ENCODE measurements around the gene GNAO1. TPM values are rescaled to one million over a fixed set of nuclear protein-coding genes. Genes with fewer than 3 reads are reported as not detected.
A peak's percentile ranks its signal among the peaks of the same experiment; 100 is the strongest.

GNAO1 gene
- total and polyA plus RNA-seq, 9 of the 15 experiments (the other 6 are each of a cell fraction or from before 2014, with no cell fraction given), result 0.07 to 0.42 (median 0.08) TPM; not detected in 5

- no peaks in the 10 kb centered on the region for H3K4me1 ChIP-seq (replicated peaks in 1 of 2; ENCODE audit: control insufficient read depth in 2 of 2, insufficient read depth in 2 of 2, low read length in 2 of 2)
- POLR2A ChIA-PET, result interaction anchor here (0.5 to 1.0 kb wide), 2 partner anchors 21 to 742 kb away, joined by 3 read pairs; no protein-coding TSS in a partner anchor
- H3K27ac ChIP-seq (ENCODE audit: extremely low read depth, low read depth, low read length), result no peak overlapping the region
- intact Hi-C loops (cut with micrococcal nuclease), result no loop called here
- H3K27me3 ChIP-seq (ENCODE audit: control insufficient read depth in 2 of 2, insufficient read depth in 2 of 2, low read length in 2 of 2), result peaks cover 0 to 18% of the 10 kb centered on the region in 2 experiments; a peak in 4 of 5 replicates
- 9% methylated on average over 5 of the region's 6 CpGs for WGBS (ENCODE audit: insufficient coverage, low coverage, missing lambda C conversion rate)
- no peak overlapping the region for H3K4me2 ChIP-seq (ENCODE audit: insufficient read depth, low read length)
- peak overlapping the region in 1 of 2 experiments; percentile 20; a peak in 1 of 4 replicates for H3K9ac ChIP-seq (ENCODE audit: insufficient read depth in 1 of 2, low read depth in 2 of 2, low read length in 2 of 2)
- no peaks in the 10 kb centered on the region for H3K9me3 ChIP-seq (replicated peaks; ENCODE audit: control insufficient read depth, insufficient read depth, low read depth, low read length)
- CTCF ChIA-PET (ENCODE audit: low intra/inter-chr PET ratio), result no interaction called here
- H3K79me2 ChIP-seq (ENCODE audit: control insufficient read depth, insufficient read depth, low read length), result no peaks in the 10 kb centered on the region
- no peaks in the 10 kb centered on the region for H3K9me1 ChIP-seq (ENCODE audit: control insufficient read depth, insufficient read depth, low read length)
- ATAC-seq (no peak), FAIRE-seq (no peak), DNase-seq (ENCODE audit: extremely low read depth in 1 of 4, low spot score in 3 of 4) (no peak)
- H3K36me3 ChIP-seq (ENCODE audit: control insufficient read depth, insufficient read depth, low read length), result no peaks in the 10 kb centered on the region
- in situ Hi-C loops (cut with MboI), result no loop called here
- no peak overlapping the region for H3K4me3 ChIP-seq
- H4K20me1 ChIP-seq (replicated peaks; ENCODE audit: control insufficient read depth, insufficient read depth, low read length), result no peaks in the 10 kb centered on the region
- no peak for TF ChIP-seq SOX6 (IDR thresholded peaks at IDR 0.05)
- TF ChIP-seq ZBTB2 (IDR thresholded peaks at IDR 0.05), result no peak
- TF ChIP-seq DNMT1 (IDR thresholded peaks at IDR 0.05), result no peak
- no peak for TF ChIP-seq SAFB2 (IDR thresholded peaks at IDR 0.05; ENCODE audit: borderline replicate concordance, low read depth, low read length, severe bottlenecking)
- no peak for TF ChIP-seq ILF3 (IDR thresholded peaks at IDR 0.05; ENCODE audit: borderline replicate concordance)
- no peak for TF ChIP-seq ZNF133 (CRISPR knock-in tag; IDR thresholded peaks at IDR 0.05)
- TF ChIP-seq CC2D1A (IDR thresholded peaks at IDR 0.05), result no peak
- no peak for TF ChIP-seq HNRNPLL (IDR thresholded peaks at IDR 0.05; ENCODE audit: low read depth, low read length, poor library complexity, severe bottlenecking)
- no peak for TF ChIP-seq HINFP (tag; conservative IDR thresholded peaks at IDR 0.05; ENCODE audit: low read depth)
- no peak overlapping the region for H2AFZ ChIP-seq (ENCODE audit: low read depth, low read length)
- BruUV-seq (replicated peaks), result no TSS peak
Observed at GRCh38 chr16:56227936-56228335, 36.6 kb downstream of the GNAO1 start.
